RWPE2 (cell line): ENCODE data around the gene SEMA5A.

ENCODE experiments used
- ATAC-seq: fragments of 200-7000 bp; cut with Tn5 transposase; 3 replicates; pipeline ENCODE4 v1.9.1; 2021; ENCODE audit warnings: low read depth
- DNase-seq: peaks from one replicate; pipeline ENCODE4 v3.0.0-alpha.2; 2020; ENCODE audit warnings: low spot score
- H3K27ac ChIP-seq: fragments of 450-650 bp; 2 replicates; pipeline ENCODE4 v1.5.1; 2017; ENCODE audit warnings: mild to moderate bottlenecking; ENCODE audit not compliant: poor library complexity, severe bottlenecking
- H3K27me3 ChIP-seq: fragments of 250-450 bp; sonication (Bioruptor Pico); 2 replicates; pipeline ENCODE4 v1.5.1; 2021; ENCODE audit warnings: mild to moderate bottlenecking, moderate library complexity; ENCODE audit not compliant: insufficient read depth, poor library complexity, severe bottlenecking
- H3K36me3 ChIP-seq: fragments of 250-450 bp; sonication (Bioruptor Pico); 2 replicates; pipeline ENCODE4 v1.5.1; 2020; ENCODE audit warnings: low read depth, mild to moderate bottlenecking, moderate library complexity
- H3K4me1 ChIP-seq: fragments of 250-450 bp; sonication (Bioruptor Pico); 2 replicates; pipeline ENCODE4 v1.5.1; 2021; ENCODE audit warnings: mild to moderate bottlenecking, moderate library complexity; ENCODE audit not compliant: insufficient read depth, poor library complexity, severe bottlenecking
- H3K4me3 ChIP-seq: fragments of 250-450 bp; sonication (Bioruptor Pico); 2 replicates; pipeline ENCODE4 v1.5.1; 2021; ENCODE audit warnings: mild to moderate bottlenecking, moderate library complexity; ENCODE audit not compliant: severe bottlenecking
- H3K9me3 ChIP-seq: fragments of 250-450 bp; sonication (Bioruptor Pico); 2 replicates; pipeline ENCODE4 v1.5.1; 2021; ENCODE audit warnings: mild to moderate bottlenecking, moderate library complexity; ENCODE audit not compliant: severe bottlenecking
- TF ChIP-seq, protein P1 (sequence below): fragments of 450-650 bp; IDR thresholded peaks from one replicate; pipeline ENCODE4 v1.5.1; 2017; ENCODE audit warnings: mild to moderate bottlenecking, moderate library complexity; ENCODE audit not compliant: poor library complexity, severe bottlenecking

Gene SEMA5A

GRCh38 chr5:9438596-9439354 lies 107.1 kb downstream of the SEMA5A start:
- no peak for DNase-seq
- TF ChIP-seq, protein P1, sequence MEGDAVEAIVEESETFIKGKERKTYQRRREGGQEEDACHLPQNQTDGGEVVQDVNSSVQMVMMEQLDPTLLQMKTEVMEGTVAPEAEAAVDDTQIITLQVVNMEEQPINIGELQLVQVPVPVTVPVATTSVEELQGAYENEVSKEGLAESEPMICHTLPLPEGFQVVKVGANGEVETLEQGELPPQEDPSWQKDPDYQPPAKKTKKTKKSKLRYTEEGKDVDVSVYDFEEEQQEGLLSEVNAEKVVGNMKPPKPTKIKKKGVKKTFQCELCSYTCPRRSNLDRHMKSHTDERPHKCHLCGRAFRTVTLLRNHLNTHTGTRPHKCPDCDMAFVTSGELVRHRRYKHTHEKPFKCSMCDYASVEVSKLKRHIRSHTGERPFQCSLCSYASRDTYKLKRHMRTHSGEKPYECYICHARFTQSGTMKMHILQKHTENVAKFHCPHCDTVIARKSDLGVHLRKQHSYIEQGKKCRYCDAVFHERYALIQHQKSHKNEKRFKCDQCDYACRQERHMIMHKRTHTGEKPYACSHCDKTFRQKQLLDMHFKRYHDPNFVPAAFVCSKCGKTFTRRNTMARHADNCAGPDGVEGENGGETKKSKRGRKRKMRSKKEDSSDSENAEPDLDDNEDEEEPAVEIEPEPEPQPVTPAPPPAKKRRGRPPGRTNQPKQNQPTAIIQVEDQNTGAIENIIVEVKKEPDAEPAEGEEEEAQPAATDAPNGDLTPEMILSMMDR: no peak
- H3K4me1 ChIP-seq: peaks cover 25% of the 10 kb centered on the region
- no peaks in the 10 kb centered on the region for H3K36me3 ChIP-seq
- H3K4me3 ChIP-seq: no peak overlapping the region
- H3K9me3 ChIP-seq: no peaks in the 10 kb centered on the region
- no peaks in the 10 kb centered on the region for H3K27me3 ChIP-seq
- H3K27ac ChIP-seq: peak overlapping the region; percentile 89
- no peak for ATAC-seq

DNA sequence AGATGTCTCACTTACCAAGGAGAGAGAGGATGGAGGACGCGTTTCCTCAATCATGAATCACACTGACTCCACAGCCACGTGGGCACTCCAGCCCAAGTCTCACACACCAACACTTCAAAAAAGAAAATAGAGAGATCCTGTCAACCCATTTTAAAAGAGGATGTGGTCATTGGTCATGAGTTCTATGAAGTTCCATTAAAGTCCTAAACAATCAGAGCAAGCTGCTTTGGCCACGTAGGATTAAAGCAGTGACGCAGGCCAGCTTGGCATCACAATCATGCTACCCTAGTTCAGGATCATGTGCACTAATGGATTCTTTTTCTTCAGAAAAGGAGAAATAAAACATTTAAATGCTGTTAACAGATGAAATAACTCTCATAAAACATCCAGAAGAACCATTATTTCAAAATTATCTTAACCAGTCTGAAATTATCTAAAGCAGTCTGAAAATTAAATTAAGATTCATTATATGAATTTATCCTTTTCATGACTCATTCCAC lies 108.1 kb downstream of the SEMA5A start:
- H3K9me3 ChIP-seq: no peaks in the 10 kb centered on the region
- peaks cover 25% of the 10 kb centered on the region for H3K4me1 ChIP-seq
- no peak for DNase-seq
- H3K36me3 ChIP-seq: no peaks in the 10 kb centered on the region
- peak overlapping the region; percentile 89 for H3K27ac ChIP-seq
- no peaks in the 10 kb centered on the region for H3K27me3 ChIP-seq
- no peak for ATAC-seq
- H3K4me3 ChIP-seq: no peak overlapping the region
- TF ChIP-seq, protein P1: no peak

DNA sequence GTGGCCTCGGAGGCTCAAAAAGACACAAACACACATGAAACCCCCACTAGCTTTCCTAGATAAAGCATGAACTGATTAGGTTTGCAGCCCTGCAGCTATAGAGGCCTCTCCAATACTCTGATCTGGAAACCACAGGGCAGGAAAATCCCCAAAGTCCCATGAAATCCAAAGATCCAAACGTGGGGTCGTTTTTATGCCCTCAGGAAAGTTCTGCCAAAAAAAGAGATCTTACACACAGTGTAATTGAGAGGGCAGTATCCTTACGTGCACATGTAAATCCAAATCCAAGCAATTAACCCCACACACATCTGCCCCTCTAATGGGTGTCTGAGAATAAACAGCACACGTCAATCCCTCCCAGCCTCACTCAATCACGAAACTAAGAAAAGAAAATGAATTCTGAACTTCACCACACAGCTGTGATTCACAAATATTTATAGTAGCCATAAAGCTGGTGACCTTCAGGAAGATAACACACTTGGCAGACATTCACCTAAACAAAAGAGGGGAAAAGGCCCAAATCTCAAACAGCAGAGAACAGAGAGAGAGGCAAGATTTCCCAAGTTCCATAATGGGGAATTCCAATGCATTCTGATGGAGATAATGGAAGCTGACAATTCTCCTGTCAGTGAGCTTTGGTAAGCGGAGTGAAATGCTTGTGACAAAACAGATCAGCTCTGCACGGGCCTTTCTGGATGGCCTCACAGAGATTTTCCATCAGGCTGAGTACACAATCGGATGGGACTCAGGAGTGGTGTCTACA lies 114.2 kb downstream of the SEMA5A start:
- Histone ChIP-seq H3K36me3 (no peaks in the 10 kb centered on the region), H3K4me1 (no peaks in the 10 kb centered on the region), H3K27ac (no peak overlapping the region), H3K9me3 (no peaks in the 10 kb centered on the region), H3K27me3 (no peaks in the 10 kb centered on the region), H3K4me3 (no peak overlapping the region)
- TF ChIP-seq, protein P1: no peak
- ATAC-seq: no peak
- no peak for DNase-seq

DNA sequence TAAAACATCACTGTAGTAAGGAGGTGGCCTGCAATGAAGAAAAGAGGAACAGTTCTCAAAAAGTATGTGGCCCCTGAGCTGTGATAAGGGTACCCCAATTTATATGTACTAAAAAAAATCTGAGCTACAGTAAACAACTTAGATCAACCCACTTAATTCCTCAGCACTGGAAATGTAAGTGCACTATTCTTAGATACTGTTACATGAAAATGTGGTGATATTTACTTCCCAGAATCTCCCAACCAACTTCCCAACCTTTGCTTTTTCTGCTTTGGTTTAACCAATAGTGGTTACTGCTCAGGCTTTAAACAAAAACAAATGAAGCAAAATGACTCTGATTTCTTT lies 114.8 kb downstream of the SEMA5A start:
- ATAC-seq (no peak), DNase-seq (no peak)
- Histone ChIP-seq H3K27ac (no peak overlapping the region), H3K4me1 (no peaks in the 10 kb centered on the region), H3K9me3 (no peaks in the 10 kb centered on the region), H3K27me3 (no peaks in the 10 kb centered on the region), H3K4me3 (no peak overlapping the region), H3K36me3 (no peaks in the 10 kb centered on the region)
- TF ChIP-seq, protein P1: no peak
